ENCODE results near the gene ACOT4. TPM values are rescaled to one million over a fixed set of nuclear protein-coding genes. Genes with fewer than 3 reads are reported as not detected.
"Not testable (repeated sequence)": the region's sequence is repeated elsewhere in the genome, so short reads cannot be mapped to it uniquely, and the experiment has no call there.

ACOT4 gene
- total RNA-seq, 1 donor from 2014 or later: 0.49 TPM

DNA sequence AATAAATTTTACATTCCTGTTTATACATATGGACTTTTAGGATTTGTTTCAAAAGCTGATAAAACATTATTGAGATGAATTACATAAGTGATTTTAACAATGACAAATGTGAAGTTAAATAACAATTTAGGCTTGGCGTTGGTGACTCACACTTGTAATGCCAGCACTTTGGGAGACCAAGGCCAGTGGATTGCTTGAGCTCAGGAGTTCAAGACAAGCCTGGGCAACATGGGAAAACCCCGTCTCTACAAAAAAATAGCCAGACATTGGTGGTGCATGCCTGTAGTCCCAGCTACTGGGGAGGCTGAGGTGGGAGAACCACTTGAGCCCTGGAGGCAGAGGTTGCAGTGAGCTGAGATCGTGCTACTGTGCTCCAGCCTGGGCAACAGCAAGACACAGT, 15.3 kb upstream of the ACOT4 start:
- no peak overlapping the region for H3K4me3 ChIP-seq
- H3K27ac ChIP-seq: no peak overlapping the region
- no peaks in the 10 kb centered on the region for H3K9me3 ChIP-seq
- no peak for DNase-seq (ENCODE audit: extremely low spot score in 2 of 2)
- intact Hi-C loops (cut with DNase I): no loop called here
- peaks cover 0 to 15% of the 10 kb centered on the region in 2 donors for H3K36me3 ChIP-seq
- TF ChIP-seq, protein P1, sequence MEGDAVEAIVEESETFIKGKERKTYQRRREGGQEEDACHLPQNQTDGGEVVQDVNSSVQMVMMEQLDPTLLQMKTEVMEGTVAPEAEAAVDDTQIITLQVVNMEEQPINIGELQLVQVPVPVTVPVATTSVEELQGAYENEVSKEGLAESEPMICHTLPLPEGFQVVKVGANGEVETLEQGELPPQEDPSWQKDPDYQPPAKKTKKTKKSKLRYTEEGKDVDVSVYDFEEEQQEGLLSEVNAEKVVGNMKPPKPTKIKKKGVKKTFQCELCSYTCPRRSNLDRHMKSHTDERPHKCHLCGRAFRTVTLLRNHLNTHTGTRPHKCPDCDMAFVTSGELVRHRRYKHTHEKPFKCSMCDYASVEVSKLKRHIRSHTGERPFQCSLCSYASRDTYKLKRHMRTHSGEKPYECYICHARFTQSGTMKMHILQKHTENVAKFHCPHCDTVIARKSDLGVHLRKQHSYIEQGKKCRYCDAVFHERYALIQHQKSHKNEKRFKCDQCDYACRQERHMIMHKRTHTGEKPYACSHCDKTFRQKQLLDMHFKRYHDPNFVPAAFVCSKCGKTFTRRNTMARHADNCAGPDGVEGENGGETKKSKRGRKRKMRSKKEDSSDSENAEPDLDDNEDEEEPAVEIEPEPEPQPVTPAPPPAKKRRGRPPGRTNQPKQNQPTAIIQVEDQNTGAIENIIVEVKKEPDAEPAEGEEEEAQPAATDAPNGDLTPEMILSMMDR (IDR thresholded peaks at IDR 0.05): no peak
- TF ChIP-seq POLR2AphosphoS5 (IDR thresholded peaks at IDR 0.05; ENCODE audit: insufficient read depth in 1 of 2, low read depth in 1 of 2) (no peak), POLR2A (IDR thresholded peaks at IDR 0.05) (no peak)
- H3K4me1 ChIP-seq: no peaks in the 10 kb centered on the region
- no peaks in the 10 kb centered on the region for H3K27me3 ChIP-seq

DNA sequence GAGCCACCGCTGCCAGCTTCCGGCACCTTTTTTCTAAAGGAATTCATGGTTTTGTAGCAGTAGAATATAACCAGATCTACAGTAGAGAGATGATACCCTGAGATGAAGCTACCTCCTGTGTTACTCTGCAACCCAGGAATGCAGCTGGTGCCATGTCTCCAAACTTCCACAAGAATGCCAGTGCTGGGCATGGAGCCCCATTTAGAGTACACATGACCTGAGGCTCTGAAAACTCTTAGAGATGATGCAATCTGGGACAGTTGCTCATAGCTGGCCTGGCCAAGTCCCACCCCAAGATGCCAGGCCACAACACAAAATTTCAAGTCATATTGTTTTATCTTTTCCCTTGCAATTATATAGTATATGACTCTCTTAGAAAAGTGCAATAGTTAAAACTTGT, 14.5 kb upstream of the ACOT4 start:
- H3K4me1 ChIP-seq; H3K4me3 ChIP-seq; H3K27me3 ChIP-seq; H3K9me3 ChIP-seq; H3K27ac ChIP-seq; DNase-seq (ENCODE audit: extremely low spot score in 2 of 2); intact Hi-C loops (cut with DNase I): not testable (repeated sequence)
- H3K36me3 ChIP-seq: peaks cover 0 to 15% of the 10 kb centered on the region in 2 donors

DNA sequence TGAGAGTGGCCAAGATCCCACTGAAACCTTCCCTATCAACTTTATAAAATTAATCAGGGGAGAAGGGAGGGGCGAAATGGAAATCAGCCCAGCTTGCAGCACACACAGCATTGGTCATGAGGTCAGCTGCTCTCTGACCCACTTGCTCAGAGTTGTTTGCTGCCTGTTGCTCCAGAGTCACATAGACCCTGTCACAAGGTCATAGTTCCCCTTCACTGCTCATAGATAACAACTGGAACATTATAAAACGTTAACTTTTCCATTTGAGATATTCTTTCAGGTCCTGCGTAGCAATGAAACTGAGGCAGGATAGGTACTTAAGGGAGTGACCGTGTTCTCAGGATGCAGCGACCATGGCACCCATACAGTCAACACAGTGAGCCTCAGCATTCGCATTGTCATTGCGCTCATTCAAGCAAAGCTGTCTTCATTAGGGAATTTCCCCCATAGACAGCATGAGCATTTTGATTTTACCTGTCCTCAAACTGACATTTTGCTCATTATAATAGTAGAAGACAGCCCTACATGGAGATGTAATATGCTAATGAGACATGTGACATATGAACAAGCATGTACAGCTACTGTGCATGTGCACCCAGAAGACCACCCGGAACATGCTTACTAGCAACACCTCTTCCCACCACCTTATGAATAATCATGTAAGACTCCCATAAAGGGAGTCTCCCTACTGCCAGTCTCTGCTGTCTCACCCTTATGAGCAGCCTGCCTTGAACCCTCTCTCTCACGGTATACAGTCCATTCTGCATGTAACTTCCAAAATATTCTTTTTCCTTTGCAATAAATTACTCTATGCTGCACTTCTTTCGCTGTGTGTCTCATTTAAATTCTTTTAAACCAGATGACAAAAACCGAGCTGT, 9.3 kb upstream of the ACOT4 start:
- H3K4me3 ChIP-seq; H3K36me3 ChIP-seq; H3K27me3 ChIP-seq; H3K4me1 ChIP-seq; H3K9me3 ChIP-seq; intact Hi-C loops (cut with DNase I); DNase-seq (ENCODE audit: extremely low spot score in 2 of 2); H3K27ac ChIP-seq: not testable (repeated sequence)

DNA sequence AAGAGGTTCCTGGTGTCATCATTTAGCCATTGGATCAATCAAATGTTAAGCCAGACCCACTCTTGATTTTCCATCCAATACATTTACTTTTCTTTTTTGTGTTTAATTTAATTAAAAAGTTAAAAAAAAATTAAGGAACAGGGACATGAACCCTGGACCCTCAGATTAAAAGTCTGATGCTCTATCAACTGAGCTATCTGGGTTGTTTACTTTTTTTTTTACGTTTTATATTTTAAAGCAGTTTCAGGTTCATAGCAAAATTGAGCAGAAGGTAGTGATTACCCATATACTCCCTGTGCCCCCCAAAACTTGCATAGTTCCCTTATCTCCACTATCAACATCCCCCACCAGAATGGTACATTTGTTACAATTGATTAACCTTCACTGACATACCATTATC, 3.0 kb upstream of the ACOT4 start:
- no peaks in the 10 kb centered on the region for H3K36me3 ChIP-seq
- H3K27me3 ChIP-seq: no peaks in the 10 kb centered on the region
- H3K9me3 ChIP-seq: no peaks in the 10 kb centered on the region
- intact Hi-C loops (cut with DNase I): no loop called here
- no peak overlapping the region for H3K4me3 ChIP-seq
- H3K27ac ChIP-seq: no peak overlapping the region
- H3K4me1 ChIP-seq: peaks cover 5% of the 10 kb centered on the region
- TF ChIP-seq, protein P1 (IDR thresholded peaks at IDR 0.05): no peak
- TF ChIP-seq POLR2AphosphoS5 (IDR thresholded peaks at IDR 0.05; ENCODE audit: insufficient read depth in 1 of 2, low read depth in 1 of 2) (no peak), POLR2A (IDR thresholded peaks at IDR 0.05) (no peak)
- DNase-seq (ENCODE audit: extremely low spot score in 2 of 2): no peak

DNA sequence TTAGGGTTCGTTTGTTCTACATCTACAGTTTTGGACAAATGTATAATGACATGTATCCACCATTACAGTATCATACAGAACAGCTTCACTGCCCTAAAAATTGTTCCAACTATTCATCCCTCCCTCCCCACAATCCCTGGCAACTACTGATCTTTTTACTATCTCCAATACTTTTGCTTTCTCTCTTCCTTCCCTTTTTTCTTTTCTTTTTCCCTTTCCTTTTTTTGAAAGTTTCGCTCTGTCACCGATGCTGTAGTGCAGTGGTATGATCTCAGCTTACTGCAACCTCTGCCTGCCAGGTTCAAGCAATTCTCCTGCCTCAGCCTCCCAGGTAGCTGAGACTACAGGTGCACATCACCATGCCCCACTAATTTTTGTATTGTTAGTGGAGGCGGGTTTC, 2.6 kb upstream of the ACOT4 start:
- no peak overlapping the region for H3K4me3 ChIP-seq
- DNase-seq (ENCODE audit: extremely low spot score in 2 of 2): no peak
- intact Hi-C loops (cut with DNase I): no loop called here

DNA sequence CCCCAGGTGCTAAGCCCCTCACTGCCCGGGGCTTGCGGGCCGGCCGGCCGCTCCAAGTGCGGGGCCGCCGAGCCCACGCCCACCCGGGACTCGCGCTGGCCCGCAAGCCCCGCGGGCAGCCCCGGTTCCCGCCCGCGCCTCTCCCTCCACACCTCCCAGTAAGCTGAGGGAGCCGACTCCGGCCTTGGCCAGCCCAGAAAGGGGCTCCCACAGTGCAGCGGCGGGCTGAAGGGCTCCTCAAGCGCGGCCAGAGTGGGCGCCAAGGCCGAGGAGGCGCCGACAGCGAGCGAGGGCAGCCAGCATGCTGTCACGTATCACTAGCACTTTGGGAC, 1.0 kb upstream of the ACOT4 start:
- DNase-seq (ENCODE audit: extremely low spot score in 2 of 2); H3K27me3 ChIP-seq; H3K9me3 ChIP-seq; H3K4me1 ChIP-seq; intact Hi-C loops (cut with DNase I); H3K36me3 ChIP-seq; H3K4me3 ChIP-seq; H3K27ac ChIP-seq: not testable (repeated sequence)

More for the DNA sequence above, 2.6 kb upstream of the ACOT4 start:
- H3K36me3 ChIP-seq: no peaks in the 10 kb centered on the region
- peaks cover 5% of the 10 kb centered on the region for H3K4me1 ChIP-seq
- no peaks in the 10 kb centered on the region for H3K9me3 ChIP-seq
- no peaks in the 10 kb centered on the region for H3K27me3 ChIP-seq
- H3K27ac ChIP-seq: no peak overlapping the region
- TF ChIP-seq POLR2A (IDR thresholded peaks at IDR 0.05) (no peak), POLR2AphosphoS5 (IDR thresholded peaks at IDR 0.05; ENCODE audit: insufficient read depth in 1 of 2, low read depth in 1 of 2) (no peak)
- TF ChIP-seq, protein P1 (IDR thresholded peaks at IDR 0.05): no peak
